ENCODE measurements around the gene SCN4A. TPM values are rescaled to one million over a fixed set of nuclear protein-coding genes. Genes with fewer than 3 reads are reported as not detected.

Gene SCN4A
- total RNA-seq, 1 donor from 2014 or later: 0.56 TPM

GRCh38 chr17:63945784-63946439, 26.8 kb downstream of the SCN4A start:
- intact Hi-C loops (cut with DNase I): no loop called here
- ATAC-seq (ENCODE audit: poor library complexity): no peak
- no peak for DNase-seq

- DNase-seq (no peak), ATAC-seq (ENCODE audit: poor library complexity) (no peak)
- intact Hi-C loops (cut with DNase I): no loop called here
Measured at GRCh38 chr17:63944736-63945499, 27.8 kb downstream of the SCN4A start.

GRCh38 chr17:63943745-63944144, 29.0 kb downstream of the SCN4A start:
- ATAC-seq (ENCODE audit: poor library complexity) (no peak), DNase-seq (no peak)
- intact Hi-C loops (cut with DNase I): no loop called here

- intact Hi-C loops (cut with DNase I): no loop called here
- ATAC-seq (ENCODE audit: poor library complexity) (no peak), DNase-seq (no peak)
Measured at GRCh38 chr17:63942309-63942985, 30.3 kb downstream of the SCN4A start.

GRCh38 chr17:63941751-63942150, 31.0 kb downstream of the SCN4A start:
- DNase-seq (no peak), ATAC-seq (ENCODE audit: poor library complexity) (no peak)
- intact Hi-C loops (cut with DNase I): no loop called here

- DNase-seq: no peak
- no peak for ATAC-seq (ENCODE audit: poor library complexity)
- intact Hi-C loops (cut with DNase I): no loop called here
Measured at GRCh38 chr17:63941162-63941561, 31.6 kb downstream of the SCN4A start.

- no peak for DNase-seq
- intact Hi-C loops (cut with DNase I): no loop called here
- no peak for ATAC-seq (ENCODE audit: poor library complexity)
Measured at GRCh38 chr17:63940584-63940983, 32.1 kb downstream of the SCN4A start.

GRCh38 chr17:63939884-63940283, 32.8 kb downstream of the SCN4A start:
- ATAC-seq (ENCODE audit: poor library complexity) (no peak), DNase-seq (no peak)
- intact Hi-C loops (cut with DNase I): no loop called here

GRCh38 chr17:63939401-63939800, 33.3 kb downstream of the SCN4A start:
- DNase-seq (no peak), ATAC-seq (ENCODE audit: poor library complexity) (no peak)
- intact Hi-C loops (cut with DNase I): no loop called here

- no peak for ATAC-seq (ENCODE audit: poor library complexity)
Measured at GRCh38 chr17:63937920-63938319, 34.8 kb downstream of the SCN4A start.

GRCh38 chr17:63937319-63937718, 35.4 kb downstream of the SCN4A start:
- intact Hi-C loops (cut with DNase I): no loop called here
- DNase-seq (no peak), ATAC-seq (ENCODE audit: poor library complexity) (no peak)

More at GRCh38 chr17:63937920-63938319, 34.8 kb downstream of the SCN4A start:
- intact Hi-C loops (cut with DNase I): no loop called here
- DNase-seq: no peak

- no peak for DNase-seq
- no peak for ATAC-seq (ENCODE audit: poor library complexity)
- intact Hi-C loops (cut with DNase I): no loop called here
Measured at GRCh38 chr17:63934183-63935112, 38.3 kb downstream of the SCN4A start.

GRCh38 chr17:63933598-63933997, 39.1 kb downstream of the SCN4A start:
- DNase-seq (no peak), ATAC-seq (ENCODE audit: poor library complexity) (no peak)
- intact Hi-C loops (cut with DNase I): no loop called here

- intact Hi-C loops (cut with DNase I): no loop called here
- no peak for ATAC-seq (ENCODE audit: poor library complexity)
- DNase-seq: no peak
Measured at GRCh38 chr17:63932721-63933120, 40.0 kb downstream of the SCN4A start.

- no peak for DNase-seq
- intact Hi-C loops (cut with DNase I): no loop called here
- ATAC-seq (ENCODE audit: poor library complexity): peak; percentile 24
Measured at GRCh38 chr17:63931981-63932561, 40.6 kb downstream of the SCN4A start, which contains the start of gene CD79B. CD79B (minus strand) TSS chr17:63932331; CDS start chr17:63932261, 70 bp downstream.

- intact Hi-C loops (cut with DNase I): no loop called here
- peak; percentile 75 for ATAC-seq (ENCODE audit: poor library complexity)
- DNase-seq: peak; percentile 88
Measured at GRCh38 chr17:63930951-63931575, 41.7 kb downstream of the SCN4A start.

- intact Hi-C loops (cut with DNase I): loop anchor here (5.0 to 10.0 kb wide), 2 partner anchors 57 to 345 kb away; no protein-coding TSS in a partner anchor
- no peak for ATAC-seq (ENCODE audit: poor library complexity)
- peak; percentile 50 for DNase-seq
Measured at GRCh38 chr17:63929860-63930766, 42.6 kb downstream of the SCN4A start.

All from Right ventricle myocardium superior (tissue), 1 donor.